GM19397 (cell line): ENCODE results near the gene NEB.
"Not testable (repeated sequence)": the region's sequence is repeated elsewhere in the genome, so short reads cannot be mapped to it uniquely, and the experiment has no call there.

Experiments used
- ATAC-seq: cut with Tn5 transposase; IDR thresholded peaks from one replicate; pipeline ENCODE4 v1.9.1; 2021; ENCODE audit warnings: mild to moderate bottlenecking, moderate library complexity; ENCODE audit not compliant: unreplicated experiment

NEB gene

DNA sequence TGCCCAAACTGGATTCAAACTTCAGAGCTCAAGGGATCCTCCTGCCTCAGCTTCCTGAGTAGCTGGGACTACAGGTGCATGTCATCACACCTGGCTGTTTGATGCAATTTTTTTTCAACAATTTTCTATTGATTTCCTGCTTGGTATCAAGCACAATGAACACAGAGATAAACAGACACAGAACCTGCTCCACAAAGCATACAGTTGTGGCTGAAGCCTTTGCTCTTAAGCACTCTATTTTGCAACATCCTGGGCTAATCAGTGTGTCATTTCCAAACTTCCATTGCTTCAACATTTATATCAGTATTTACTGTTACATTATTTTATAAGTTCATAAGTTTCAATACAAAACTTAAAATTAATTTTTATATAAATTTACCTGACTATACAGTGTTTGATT, 79.4 kb downstream of the NEB start:
- ATAC-seq, result no peak

DNA sequence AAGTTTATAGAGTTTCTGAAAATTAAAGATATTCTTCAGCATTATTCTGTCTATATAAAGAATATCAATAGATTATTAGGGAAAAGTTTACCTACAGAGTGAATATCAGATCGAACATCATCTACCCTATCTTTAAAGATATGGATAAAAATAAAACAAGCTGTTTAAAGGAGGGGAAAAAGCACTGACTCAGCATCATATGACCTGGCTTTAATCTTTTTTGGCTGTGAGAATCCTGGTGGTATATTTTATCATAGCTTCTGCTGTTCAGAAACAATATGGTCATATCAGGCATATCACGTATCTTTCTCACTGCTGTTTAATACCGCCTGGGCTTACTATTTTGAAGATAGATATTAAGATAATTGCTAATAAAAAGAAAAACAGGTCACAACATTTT, 80.2 kb downstream of the NEB start:
- ATAC-seq, result no peak

DNA sequence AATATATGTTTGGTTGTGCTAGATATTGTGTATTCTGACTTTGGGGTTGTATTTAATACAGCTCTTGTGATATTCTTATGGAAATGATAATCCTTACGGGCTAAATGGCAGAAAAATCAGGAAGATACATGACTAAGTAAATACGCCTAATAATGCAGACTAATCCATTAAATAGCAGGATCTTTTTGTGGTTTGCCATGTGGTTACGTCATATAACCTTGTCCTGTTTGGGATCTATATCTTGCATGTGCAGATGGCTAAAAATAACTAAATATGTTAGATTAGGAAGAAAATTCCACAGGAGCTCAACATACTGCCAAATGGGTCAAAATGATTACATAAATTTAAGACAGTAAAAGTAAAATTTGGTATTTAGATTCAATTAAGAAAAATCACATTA, 83.0 kb downstream of the NEB start:
- ATAC-seq, result no peak

DNA sequence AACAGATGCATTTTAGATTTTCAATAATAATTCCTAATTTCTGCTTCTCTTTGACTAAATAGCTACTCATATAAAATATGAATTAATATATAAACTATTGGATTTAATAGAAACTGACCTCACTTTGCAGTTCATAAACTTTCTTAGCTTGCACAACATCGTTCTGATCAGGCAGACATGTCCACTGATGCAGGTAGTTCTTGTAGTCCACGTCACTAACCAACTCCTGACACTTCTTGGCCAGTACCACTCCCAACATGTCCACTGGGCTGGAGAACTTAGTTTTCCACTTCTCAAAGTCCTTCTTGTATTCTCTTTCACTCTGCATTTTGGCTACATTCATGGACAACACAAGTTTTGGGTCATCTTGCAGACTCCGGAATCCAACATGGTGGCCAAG, 83.8 kb downstream of the NEB start:
- ATAC-seq, result no peak

DNA sequence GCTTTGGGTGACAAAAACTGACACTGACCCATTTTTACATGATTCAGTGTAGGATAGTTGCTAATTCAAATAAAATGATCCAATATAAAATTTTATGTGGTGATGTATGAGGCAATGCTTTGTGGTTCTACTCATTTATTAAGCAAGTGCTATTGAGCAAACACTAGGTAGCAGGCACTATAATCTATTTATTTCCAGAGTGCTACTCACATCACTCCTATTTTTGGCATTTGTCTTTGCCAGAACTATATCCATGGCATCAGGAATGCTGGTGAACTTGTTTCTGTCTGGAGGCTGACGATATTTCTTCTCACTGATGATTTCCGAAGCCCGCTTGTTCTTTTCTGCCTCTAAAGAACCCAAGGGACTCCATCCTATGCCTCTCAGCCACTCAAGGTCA, 84.3 kb downstream of the NEB start:
- no peak for ATAC-seq

DNA sequence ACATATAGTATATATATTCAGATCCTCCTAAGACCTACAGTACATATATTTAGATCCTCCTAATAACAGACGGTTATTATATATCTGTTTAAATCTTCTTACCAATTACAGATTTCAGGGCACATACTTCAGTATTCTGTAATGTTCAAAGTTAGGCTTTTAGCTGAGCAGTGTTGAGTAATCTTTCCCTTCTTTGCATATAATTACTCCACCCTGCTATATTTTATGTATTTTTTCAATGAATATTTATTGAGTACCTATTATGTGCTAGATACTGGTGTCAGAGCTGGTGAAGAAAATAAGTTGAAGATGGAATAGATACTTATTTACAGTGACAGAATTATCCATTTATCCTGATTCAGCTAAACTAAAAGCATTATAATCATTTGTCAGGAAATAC, 84.9 kb downstream of the NEB start:
- no peak for ATAC-seq

DNA sequence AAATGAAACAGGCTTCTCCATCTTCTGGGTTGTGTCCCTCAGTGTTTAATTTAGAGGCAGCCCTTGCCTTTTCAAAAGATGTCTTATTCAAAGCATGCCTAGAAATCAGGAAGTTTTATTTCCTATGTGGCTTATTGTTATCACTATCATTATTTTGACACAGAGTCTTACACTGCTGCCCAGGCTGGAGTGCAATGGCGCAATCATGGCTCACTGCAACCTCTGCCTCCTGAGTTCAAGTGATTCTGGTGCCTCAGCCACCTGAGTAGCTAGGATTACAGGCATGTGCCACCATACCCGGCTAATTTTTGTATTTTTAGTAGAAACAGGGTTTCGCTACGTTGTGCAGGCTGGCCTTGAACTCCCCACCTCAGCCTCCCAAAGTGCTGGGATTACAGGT, 87.8 kb downstream of the NEB start:
- ATAC-seq, result not testable (repeated sequence)

DNA sequence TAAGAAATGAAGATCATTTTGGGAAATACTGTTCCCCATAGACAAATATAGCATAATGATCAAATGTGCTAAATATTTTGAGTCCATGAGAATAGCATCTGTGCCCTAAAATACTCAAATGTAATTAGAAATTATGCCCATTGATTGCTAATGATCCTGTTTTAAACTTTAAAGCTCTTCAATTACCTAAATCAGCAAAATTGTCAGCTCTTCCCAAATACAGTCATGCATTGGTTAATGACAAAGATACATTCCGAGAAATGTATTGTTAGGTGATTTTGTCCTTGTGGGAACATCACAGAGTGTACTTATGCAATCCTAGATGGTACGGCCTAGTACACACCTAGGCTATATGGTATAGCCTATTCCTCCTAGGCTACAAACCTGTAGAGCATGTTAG, 89.7 kb downstream of the NEB start:
- ATAC-seq, result no peak

DNA sequence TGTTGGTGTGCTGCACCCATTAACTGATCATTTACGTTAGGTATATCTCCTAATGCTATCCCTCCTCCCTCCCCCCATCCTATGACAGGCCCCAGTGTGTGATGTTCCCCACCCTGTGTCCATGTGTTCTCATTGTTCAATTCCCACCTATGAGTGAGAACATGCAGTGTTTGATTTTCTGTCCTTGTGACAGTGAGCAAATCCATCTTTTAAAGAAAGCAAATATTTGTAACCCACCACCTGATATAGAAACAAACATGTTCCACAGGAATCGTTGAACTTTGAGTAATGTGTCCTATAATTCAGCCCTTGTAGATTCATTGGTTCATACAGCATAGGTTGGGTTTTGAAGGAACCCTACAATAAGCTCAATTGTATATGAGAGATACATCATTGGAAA, 92.4 kb downstream of the NEB start:
- ATAC-seq, result not testable (repeated sequence)

DNA sequence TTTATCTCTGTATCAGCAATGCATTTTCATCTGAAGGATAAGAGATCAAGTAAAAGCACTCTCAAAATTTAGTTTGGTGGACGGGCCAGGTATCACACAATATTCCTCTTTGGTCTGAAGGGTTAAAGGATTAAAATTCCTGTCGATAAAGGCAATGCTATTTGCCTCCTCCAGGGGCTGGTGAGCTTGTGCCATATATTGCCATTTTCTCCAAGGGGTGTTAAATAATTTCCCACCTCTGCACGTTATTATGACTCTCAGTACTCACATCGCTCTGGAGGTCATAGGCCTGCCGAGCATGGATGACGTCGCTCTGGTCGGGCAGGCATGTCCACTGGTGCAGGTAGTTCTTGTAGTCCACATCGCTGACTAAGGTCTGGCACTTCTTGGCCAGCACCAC, 94.2 kb downstream of the NEB start:
- ATAC-seq, result no peak

DNA sequence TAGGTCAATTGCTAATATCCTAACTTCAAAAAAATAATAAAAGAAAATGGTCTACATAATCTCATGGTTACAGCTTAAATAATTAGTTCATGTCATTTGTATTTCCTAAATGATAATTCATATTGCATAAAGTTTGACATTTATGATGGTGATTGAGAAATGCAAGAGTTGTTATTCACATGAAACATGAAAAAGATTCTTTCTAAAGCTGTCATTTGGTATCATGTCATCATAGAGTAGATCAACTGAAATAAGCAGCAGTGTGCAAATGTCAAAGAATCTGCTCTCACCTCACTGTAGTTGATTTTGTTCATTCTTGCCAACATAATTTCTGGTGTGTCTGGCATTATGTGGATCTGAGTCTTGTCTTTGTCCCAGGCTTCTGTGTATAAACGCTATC, 95.3 kb downstream of the NEB start:
- ATAC-seq, result no peak

DNA sequence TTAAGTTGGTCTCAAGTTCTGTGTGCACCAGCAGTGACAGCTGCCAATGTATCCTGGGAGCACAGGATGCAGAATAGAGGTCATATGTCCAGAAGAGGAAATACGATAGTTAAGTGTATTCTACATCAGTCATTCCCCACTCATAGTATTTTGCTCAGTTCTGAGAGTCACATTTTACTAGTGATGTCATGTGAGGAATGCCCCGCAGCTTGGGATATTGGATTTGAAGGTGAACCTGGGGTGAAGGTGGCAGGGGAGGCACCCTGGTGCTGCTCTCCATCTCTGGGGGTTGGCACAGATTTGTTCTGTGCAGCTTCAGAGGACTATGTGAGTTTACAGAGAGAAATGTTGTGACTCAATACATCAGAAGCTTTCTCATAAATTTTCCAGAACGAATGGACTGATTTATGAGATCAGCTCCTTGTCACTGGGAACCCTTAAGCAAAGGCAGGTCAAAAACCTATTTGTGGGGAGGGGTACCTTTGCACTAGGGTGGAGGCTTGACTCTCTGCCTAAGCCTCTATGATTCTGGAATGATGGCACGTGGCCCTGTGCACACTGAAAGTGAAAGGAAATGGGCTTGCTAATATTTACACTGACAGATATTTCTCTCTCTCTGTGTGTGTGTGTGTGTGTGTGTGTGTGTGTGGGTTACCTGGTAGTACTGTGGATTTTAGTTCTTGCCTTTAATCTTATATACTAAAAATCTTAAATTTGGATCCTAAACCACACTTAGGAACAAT, 95.9 kb downstream of the NEB start:
- ATAC-seq, result peak; percentile 65

DNA sequence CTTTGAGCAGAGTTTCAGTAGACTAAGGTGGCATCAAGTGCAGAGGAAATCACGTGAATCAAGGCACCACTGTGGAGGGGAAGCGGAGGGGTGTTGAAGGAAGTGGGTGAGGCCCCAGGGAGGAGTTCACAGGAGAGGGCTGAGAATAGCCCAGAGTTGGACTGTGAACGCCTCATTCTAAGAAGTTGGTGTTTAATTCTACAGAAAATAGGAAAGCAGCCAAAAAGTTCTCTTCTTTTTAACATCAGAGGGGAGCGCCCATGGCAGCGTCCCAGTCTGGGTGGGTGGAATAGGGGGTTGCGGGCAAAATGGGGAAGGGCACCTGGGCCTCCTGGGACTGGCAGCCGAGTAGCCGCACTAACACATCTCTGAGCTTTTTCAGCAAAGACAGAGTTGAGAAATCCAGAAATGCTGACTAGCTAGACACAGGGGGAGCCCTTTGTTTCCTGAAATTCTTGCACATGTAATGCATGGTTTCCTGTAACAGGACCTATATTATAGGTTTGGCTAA, 97.0 kb downstream of the NEB start:
- ATAC-seq, result peak; percentile 68

DNA sequence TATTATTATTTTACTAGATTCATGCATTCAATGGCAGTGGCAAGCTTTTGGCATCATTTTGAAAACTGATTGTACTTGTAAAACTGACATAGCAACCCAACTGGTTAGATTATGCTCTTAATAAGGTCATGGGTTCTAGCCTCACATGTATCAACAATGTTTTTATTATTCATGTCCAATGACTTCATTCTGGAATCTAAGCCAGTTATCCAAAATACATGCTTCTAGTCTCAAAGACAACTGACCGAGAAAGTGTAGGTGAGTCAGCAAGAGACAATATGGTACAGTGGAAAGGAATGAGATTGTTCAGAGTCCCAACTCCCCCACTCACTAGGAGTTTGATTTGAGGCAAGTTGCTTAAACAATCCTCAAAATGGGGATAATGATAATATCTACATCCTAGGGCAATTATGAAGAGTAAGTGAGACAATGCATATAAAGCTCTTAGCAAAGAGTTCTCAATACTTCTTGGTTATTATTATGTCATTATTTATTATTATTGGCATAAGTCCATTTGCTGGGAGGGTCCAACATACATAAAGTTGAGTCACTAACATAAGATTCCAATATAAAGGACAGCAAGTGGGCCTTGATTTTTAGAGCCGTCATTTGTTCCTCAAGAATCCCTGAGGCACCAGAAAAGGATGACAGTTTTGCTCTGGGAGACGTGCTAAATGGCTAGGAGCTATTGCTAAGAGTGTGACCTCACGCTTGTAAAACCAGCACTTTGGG, 99.4 kb downstream of the NEB start:
- no peak for ATAC-seq

DNA sequence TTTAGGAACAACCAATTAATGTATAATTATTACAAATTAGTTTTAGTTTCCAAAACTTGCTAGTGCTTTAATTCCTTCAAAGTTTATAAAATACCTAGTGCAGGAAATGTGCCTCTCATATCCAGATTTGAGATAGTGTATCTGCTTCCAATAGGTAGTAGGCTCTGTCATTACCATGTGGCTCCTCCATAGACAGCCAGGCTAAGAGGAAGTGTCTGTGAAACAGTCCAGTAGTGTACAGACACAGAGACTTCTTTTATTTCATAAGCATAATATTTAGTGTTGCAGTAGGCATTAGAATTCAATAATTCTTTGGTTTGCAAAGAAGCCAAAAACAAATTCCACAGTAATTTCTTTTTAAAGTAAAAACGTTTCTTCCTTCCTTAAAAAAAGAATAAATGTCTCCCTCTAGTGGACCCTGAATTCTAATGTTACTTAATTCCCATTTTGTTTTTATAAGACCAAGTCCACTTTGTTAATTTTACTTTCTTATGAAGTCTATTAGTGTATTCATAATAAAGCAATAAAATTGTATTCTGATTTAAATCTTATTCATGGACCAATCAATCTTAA, 101.2 kb downstream of the NEB start:
- ATAC-seq, result no peak

DNA sequence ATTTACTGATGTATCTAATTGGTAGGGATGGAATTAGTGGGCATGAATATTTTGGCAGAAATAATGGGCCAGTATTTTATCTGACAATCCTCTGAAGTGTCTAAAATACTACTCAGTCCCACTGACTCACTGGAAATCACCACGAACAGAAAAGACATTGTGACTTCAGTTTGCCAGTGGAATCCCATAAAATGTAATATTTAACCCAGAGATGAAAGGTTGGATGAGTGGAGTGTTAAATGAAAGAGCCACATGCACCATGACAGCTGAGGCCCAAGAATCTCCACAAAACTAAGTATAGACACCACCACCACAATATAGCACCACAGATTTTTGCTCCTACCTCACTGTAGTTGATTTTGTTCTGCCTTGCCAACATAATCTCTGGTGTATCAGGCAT, 103.9 kb downstream of the NEB start:
- ATAC-seq, result no peak

DNA sequence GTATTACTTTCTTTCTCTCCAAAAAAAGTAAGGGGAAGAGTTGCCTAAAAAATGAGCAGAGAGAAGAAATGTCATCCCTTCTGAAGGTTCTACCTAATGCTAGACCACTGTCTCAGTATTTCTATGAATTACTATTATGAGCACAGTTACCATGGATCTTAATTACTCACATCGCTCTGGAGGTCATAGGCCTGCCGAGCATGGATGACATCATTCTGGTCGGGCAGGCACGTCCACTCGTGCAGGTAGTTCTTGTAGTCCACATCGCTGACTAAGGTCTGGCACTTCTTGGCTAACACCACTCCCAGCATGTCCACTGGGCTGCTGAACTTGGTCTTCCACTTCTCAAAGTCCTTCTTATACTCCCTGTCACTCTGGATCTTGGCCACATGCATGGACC, 106.9 kb downstream of the NEB start:
- no peak for ATAC-seq

DNA sequence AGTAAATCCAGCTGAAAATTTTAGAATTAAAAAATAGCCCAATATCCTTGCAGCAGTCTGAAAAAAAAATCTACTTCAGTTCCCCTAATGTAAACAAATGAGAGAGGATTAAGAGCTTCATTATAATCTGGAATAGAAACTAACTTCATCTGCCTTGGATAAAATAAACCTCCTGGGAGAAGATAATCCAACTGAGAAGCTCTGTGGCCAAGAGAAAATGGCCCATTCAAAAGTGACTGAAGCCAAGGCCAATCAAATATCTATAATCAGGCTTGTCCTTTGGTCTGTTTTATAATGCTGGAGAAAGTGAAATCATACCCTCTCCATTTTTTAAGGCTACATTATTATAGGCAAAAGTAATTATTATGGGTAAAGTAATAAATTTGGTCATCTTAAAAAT, 110.0 kb downstream of the NEB start:
- ATAC-seq, result no peak

DNA sequence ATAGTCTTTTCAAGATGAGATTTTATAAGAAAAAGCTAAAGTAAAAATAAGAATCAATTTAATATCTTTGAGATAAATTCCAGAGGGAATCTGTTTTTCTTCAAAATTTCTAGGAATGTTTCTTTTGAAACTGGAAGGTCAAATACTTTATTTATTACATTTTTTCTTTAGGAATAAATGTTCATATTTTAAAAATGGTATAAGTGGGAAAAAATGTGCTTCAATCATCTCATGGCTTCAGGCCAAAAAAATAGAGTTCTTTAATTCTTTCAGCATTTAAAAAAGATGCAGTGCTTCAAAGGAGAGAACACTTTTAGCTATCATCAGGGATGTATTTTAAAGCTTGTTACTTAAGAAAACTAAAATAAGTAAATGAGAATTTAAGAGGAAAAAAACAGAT, 110.6 kb downstream of the NEB start:
- no peak for ATAC-seq

DNA sequence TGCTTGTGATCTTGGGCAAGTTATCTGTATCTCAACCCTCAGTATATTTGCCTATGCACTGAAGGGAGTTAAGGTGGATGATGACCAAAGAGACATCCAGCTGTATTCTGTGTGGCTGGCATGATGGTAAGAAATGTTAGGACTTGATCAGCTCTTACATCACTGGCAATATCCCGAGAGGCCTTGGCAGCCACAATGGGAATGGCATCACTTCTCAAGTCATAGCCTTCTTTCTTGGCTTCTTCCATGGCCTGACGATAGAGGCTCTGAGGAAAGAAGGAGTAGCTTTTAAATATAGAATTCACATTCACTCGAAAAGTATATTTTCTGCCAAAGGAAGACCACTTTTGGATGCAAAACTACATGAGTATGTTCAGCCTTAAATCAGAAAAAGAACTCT, 113.5 kb downstream of the NEB start:
- no peak for ATAC-seq

DNA sequence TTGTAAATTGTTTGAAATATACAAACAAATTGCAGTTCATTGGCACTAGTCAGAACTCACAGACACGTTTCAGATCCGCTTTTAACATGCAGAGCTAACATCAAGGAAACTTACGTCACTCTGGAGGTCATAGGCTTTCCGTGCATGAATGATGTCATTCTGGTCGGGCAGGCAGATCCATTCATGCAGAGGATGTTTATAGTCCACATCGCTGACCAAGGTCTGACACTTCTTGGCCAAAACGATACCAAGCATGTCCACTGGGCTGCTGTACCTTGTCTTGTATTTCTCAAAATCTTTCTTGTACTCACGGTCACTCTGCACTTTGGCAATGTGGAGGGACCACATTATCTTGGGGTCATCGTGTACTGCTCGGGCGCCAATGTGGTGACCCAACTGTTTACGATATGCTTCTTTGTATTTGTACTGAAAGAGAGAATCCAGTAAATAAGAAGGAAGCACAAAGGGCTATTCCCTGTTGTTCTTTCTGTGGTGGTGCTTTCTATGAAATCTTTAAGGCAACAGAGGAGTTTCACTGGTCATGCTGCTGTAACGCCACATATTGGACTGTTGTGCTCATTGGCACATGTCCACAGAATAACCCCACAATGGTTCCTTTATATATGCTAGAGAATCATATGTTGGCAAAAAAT, 114.8 kb downstream of the NEB start:
- ATAC-seq, result no peak
